ENCODE data around the gene TULP1.

The TULP1 gene

GRCh38 chr6:35461270-35461669 lies 51.4 kb downstream of the TULP1 start:
- TF ChIP-seq CTCF (IDR thresholded peaks at IDR 0.05; ENCODE audit: insufficient read depth, low read length, poor library complexity, severe bottlenecking), result no peak
- Histone ChIP-seq H3K27me3 (replicated peaks; ENCODE audit: control insufficient read depth, insufficient read depth, low read length) (no peaks in the 10 kb centered on the region), H3K4me3 (replicated peaks; ENCODE audit: low read depth, low read length) (no peak overlapping the region), H3K36me3 (ENCODE audit: control insufficient read depth, insufficient read depth, low read length) (peaks cover 5% of the 10 kb centered on the region)
- DNase-seq (ENCODE audit: extremely low read depth, insufficient read length), result no peak

- Histone ChIP-seq H3K4me3 (replicated peaks; ENCODE audit: low read depth, low read length) (no peak overlapping the region), H3K36me3 (ENCODE audit: control insufficient read depth, insufficient read depth, low read length) (peaks cover 5% of the 10 kb centered on the region), H3K27me3 (replicated peaks; ENCODE audit: control insufficient read depth, insufficient read depth, low read length) (no peaks in the 10 kb centered on the region)
- TF ChIP-seq CTCF (IDR thresholded peaks at IDR 0.05; ENCODE audit: insufficient read depth, low read length, poor library complexity, severe bottlenecking), result no peak
- DNase-seq (ENCODE audit: extremely low read depth, insufficient read length), result no peak
Observed at GRCh38 chr6:35457907-35458306, 54.8 kb downstream of the TULP1 start.

- no peaks in the 10 kb centered on the region; the same call in none of the 2 replicates for H3K27me3 ChIP-seq (replicated peaks; ENCODE audit: control insufficient read depth, insufficient read depth, low read length)
- H3K36me3 ChIP-seq (ENCODE audit: control insufficient read depth, insufficient read depth, low read length), result peaks cover 3% of the 10 kb centered on the region
- no peak for DNase-seq (ENCODE audit: extremely low read depth, insufficient read length)
- TF ChIP-seq CTCF (IDR thresholded peaks at IDR 0.05; ENCODE audit: insufficient read depth, low read length, poor library complexity, severe bottlenecking), result no peak
- H3K4me3 ChIP-seq (replicated peaks; ENCODE audit: low read depth, low read length), result no peak overlapping the region
Observed at GRCh38 chr6:35454391-35455110, 58.1 kb downstream of the TULP1 start.

- peak overlapping the region; percentile 76 for H3K4me3 ChIP-seq (replicated peaks; ENCODE audit: low read depth, low read length)
- no peak for DNase-seq (ENCODE audit: extremely low read depth, insufficient read length)
- H3K36me3 ChIP-seq (ENCODE audit: control insufficient read depth, insufficient read depth, low read length), result no peaks in the 10 kb centered on the region; the same call in none of the 2 replicates
- TF ChIP-seq CTCF (IDR thresholded peaks at IDR 0.05; ENCODE audit: insufficient read depth, low read length, poor library complexity, severe bottlenecking), result no peak
- no peaks in the 10 kb centered on the region; the same call in none of the 2 replicates for H3K27me3 ChIP-seq (replicated peaks; ENCODE audit: control insufficient read depth, insufficient read depth, low read length)
Observed at GRCh38 chr6:35453236-35453635, 59.5 kb downstream of the TULP1 start.

GRCh38 chr6:35452183-35453090 lies 60.3 kb downstream of the TULP1 start, which contains the start of gene FANCE:
FANCE (plus strand) TSS chr6:35452338; CDS start chr6:35452546, 208 bp downstream.
- Histone ChIP-seq H3K27me3 (replicated peaks; ENCODE audit: control insufficient read depth, insufficient read depth, low read length) (no peaks in the 10 kb centered on the region; the same call in none of the 2 replicates), H3K36me3 (ENCODE audit: control insufficient read depth, insufficient read depth, low read length) (no peaks in the 10 kb centered on the region; the same call in none of the 2 replicates), H3K4me3 (replicated peaks; ENCODE audit: low read depth, low read length) (peak within 1 kb of the TSS; percentile 76)
- no peak for TF ChIP-seq CTCF (IDR thresholded peaks at IDR 0.05; ENCODE audit: insufficient read depth, low read length, poor library complexity, severe bottlenecking)
- peak; percentile 93 for DNase-seq (ENCODE audit: extremely low read depth, insufficient read length)
